ENCODE data around the gene CELSR3. TPM values are rescaled to one million over a fixed set of nuclear protein-coding genes. Genes with fewer than 3 reads are reported as not detected.
A peak's percentile ranks its signal among the peaks of the same experiment; 100 is the strongest.

Gene CELSR3
- total and polyA plus RNA-seq, 2 of the 4 experiments (the other 2 are of a cell fraction) = 0.18 to 0.63 TPM

DNA sequence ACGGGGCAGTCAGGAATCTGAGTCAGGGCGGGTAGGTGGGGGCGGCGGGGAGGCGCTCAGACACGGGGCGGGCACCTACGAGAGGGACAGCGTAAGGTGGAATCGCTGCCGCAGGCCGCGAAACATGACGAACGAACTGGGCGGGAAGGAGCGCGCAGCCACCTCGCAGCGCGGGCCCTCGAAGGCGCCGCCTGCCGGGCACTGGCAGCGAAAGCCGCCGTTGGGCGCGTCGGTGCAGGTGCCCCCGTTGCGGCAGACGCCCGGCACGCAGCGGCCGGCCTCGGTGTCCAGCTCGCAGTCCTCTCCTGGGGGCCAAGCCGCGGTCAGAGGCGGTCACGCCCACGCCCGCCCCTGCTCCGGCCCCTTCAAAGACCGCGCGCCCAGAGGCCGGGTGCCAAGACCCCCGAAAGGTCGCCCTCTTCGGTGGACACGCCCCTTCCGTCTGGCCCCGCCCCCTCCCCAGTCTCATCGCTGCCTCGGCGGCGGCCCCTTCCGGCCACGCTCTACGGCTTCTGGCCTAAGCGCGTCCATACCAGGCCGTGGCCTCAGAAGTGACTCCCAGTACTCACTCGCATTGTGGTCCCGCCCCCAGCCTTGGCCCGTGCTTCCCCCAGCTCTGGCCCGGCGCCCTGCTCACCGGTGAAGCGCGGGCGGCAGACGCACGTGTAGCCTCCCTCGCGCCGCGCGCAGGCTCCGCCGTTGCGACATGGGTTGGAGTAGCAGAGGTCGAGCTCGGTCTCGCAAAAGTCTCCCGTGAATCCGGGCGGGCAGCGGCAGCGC, 6.4 kb downstream of the CELSR3 start:
- peak overlapping the region; percentile 50; the same call in 1 of the 2 replicates for H3K4me2 ChIP-seq (ENCODE audit: low read depth, low read length)
- H2BK20ac ChIP-seq (ENCODE audit: low read depth, low read length) = no peak overlapping the region
- WGBS, 2 experiments (ENCODE audit: extremely low coverage in 2 of 2, insufficient read length in 1 of 2) = 13% methylated on average over 57 of the region's 94 CpGs; no CpG with 5 or more reads in 1 of the 2 experiments
- no peak overlapping the region for H4K5ac ChIP-seq (ENCODE audit: low read depth, low read length)
- no peaks in the 10 kb centered on the region for H3K9me1 ChIP-seq (ENCODE audit: insufficient read depth, low read length)
- no peaks in the 10 kb centered on the region for H3K9me3 ChIP-seq (ENCODE audit: control insufficient read depth, insufficient read depth, low read length)
- BruUV-seq (replicated peaks) = no TSS peak
- no peaks in the 10 kb centered on the region for H4K20me1 ChIP-seq (ENCODE audit: insufficient read depth, low read length)
- no peak overlapping the region for H2BK5ac ChIP-seq (ENCODE audit: low read depth, low read length, poor library complexity, severe bottlenecking)
- H4K91ac ChIP-seq (ENCODE audit: insufficient read depth, low read depth, low read length) = peak overlapping the region; percentile 56; the same call in 1 of the 2 replicates
- no peak overlapping the region for H3K23ac ChIP-seq (ENCODE audit: low read depth, low read length)
- H3K56ac ChIP-seq (ENCODE audit: extremely low read depth, insufficient read depth, low read length) = no peak overlapping the region
- no peak overlapping the region for H3K18ac ChIP-seq (ENCODE audit: low read depth, low read length)
- CTCF ChIA-PET = interaction anchor here (1.0 kb wide), 1 partner anchor 22 kb away, joined by 3 read pairs; no protein-coding TSS in a partner anchor
- peak overlapping the region; percentile 31; the same call in 1 of the 2 replicates for H3K4ac ChIP-seq (ENCODE audit: low read depth, low read length)
- peak overlapping the region; percentile 64 to 70; a peak in 2 of 4 replicates for H4K8ac ChIP-seq (ENCODE audit: low read depth in 2 of 2, low read length in 2 of 2)
- ATAC-seq (ENCODE audit: low read depth) (peak; percentile 93), DNase-seq (peak; percentile 62)
- H3K9ac ChIP-seq (ENCODE audit: low read depth, low read length) = peak overlapping the region; percentile 39
- in situ Hi-C loops (cut with MboI; ENCODE audit: low sequenced_read_pairs) = no loop called here
- peak overlapping the region; percentile 97 for H2AFZ ChIP-seq (replicated peaks; ENCODE audit: low read length, poor library complexity)
- H2AK9ac ChIP-seq (replicated peaks; ENCODE audit: low read depth, low read length, poor library complexity) = peak overlapping the region; percentile 15
- no peaks in the 10 kb centered on the region for H3K36me3 ChIP-seq (ENCODE audit: control insufficient read depth, insufficient read depth, low read length)
- peak overlapping the region; percentile 17; the same call in 1 of the 2 replicates for H3K27ac ChIP-seq (ENCODE audit: insufficient read depth, low read length)
- no peaks in the 10 kb centered on the region for H3K79me1 ChIP-seq (ENCODE audit: low read depth in 1 of 2, low read length in 2 of 2)
- no peak overlapping the region for H3K14ac ChIP-seq (replicated peaks; ENCODE audit: low read depth, low read length)
- H2BK120ac ChIP-seq (ENCODE audit: low read depth, low read length) = peak overlapping the region; percentile 16; the same call in 1 of the 2 replicates
- no peaks in the 10 kb centered on the region; the same call in 1 of the 2 replicates for H3K27me3 ChIP-seq (ENCODE audit: control insufficient read depth, insufficient read depth, low read length)
- intact Hi-C loops (cut with micrococcal nuclease) = loop anchor here (2.0 kb wide), 1 partner anchor 43 kb away; no protein-coding TSS in a partner anchor
- peak overlapping the region; percentile 51 for H3K4me3 ChIP-seq (ENCODE audit: insufficient read depth, low read depth, low read length)
- H2BK15ac ChIP-seq (ENCODE audit: low read depth, low read length) = 0 out of 3 replicates have a peak overlapping the region, but pooled peaks have one; percentile 49
- H2AK5ac ChIP-seq (ENCODE audit: low read depth, low read length) = peak overlapping the region; percentile 70; the same call in 1 of the 2 replicates
- POLR2A ChIA-PET (ENCODE audit: unreplicated experiment) = no interaction called here
- H3K4me1 ChIP-seq (ENCODE audit: control insufficient read depth, insufficient read depth, low read length) = peaks cover 3% of the 10 kb centered on the region; the same call in 1 of the 2 replicates
- dilution Hi-C loops (cut with HindIII; ENCODE audit: low sequenced_read_pairs, unreplicated experiment) = no loop called here
- TF ChIP-seq MAFK (IDR thresholded peaks at IDR 0.05; ENCODE audit: low read depth, low read length) = no peak
- TF ChIP-seq RCOR1 (IDR thresholded peaks at IDR 0.05; ENCODE audit: insufficient replicate concordance, low read length) = peak; percentile 57
- peak; percentile 87 for TF ChIP-seq BHLHE40 (IDR thresholded peaks at IDR 0.05; ENCODE audit: low read depth, low read length)
- TF ChIP-seq CHD1 (IDR thresholded peaks at IDR 0.05; ENCODE audit: low read depth, low read length) = no peak
- peak; percentile 72 for TF ChIP-seq CTCF (conservative IDR thresholded peaks at IDR 0.05; ENCODE audit: low read depth, low read length)
- TF ChIP-seq MAZ (IDR thresholded peaks at IDR 0.05; ENCODE audit: borderline replicate concordance, low read depth, low read length) = peak; percentile 51; the same call in 1 of the 2 replicates
- no peak for TF ChIP-seq NFE2L2 (IDR thresholded peaks at IDR 0.05; ENCODE audit: low read depth, low read length)
- TF ChIP-seq SMC3 (IDR thresholded peaks at IDR 0.05; ENCODE audit: low read depth, low read length) = peak; percentile 58; the same call in 1 of the 2 replicates
- peak; percentile 56 for TF ChIP-seq RAD21 (IDR thresholded peaks at IDR 0.05; ENCODE audit: low read length)
- TF ChIP-seq MXI1 (IDR thresholded peaks at IDR 0.05; ENCODE audit: borderline replicate concordance, low read depth, low read length) = no peak; the same call in 1 of the 2 replicates
- no peak for TF ChIP-seq ELK1 (IDR thresholded peaks at IDR 0.05; ENCODE audit: borderline replicate concordance, low read depth, low read length)
- TF ChIP-seq POLR2A (IDR thresholded peaks at IDR 0.05; ENCODE audit: low read depth, low read length) = no peak
- no peak for TF ChIP-seq USF2 (IDR thresholded peaks at IDR 0.05; ENCODE audit: low read depth, low read length)
